ENCODE measurements around the gene DPF3.

The DPF3 gene

GRCh38 chr14:72607386-72608130 is 286.3 kb downstream of the DPF3 start:
- H3K27ac ChIP-seq (replicated peaks; ENCODE audit: low read length) = no peak overlapping the region
- no peak overlapping the region for H3K23ac ChIP-seq (ENCODE audit: low read depth, low read length, poor library complexity)
- DNase-seq (ENCODE audit: low spot score) = no peak
- H2AFZ ChIP-seq (ENCODE audit: low read length) = no peak overlapping the region
- no peaks in the 10 kb centered on the region for H3K36me3 ChIP-seq (replicated peaks in 1 of 2; ENCODE audit: control insufficient read depth in 2 of 2, insufficient read depth in 2 of 2, low read length in 2 of 2)
- H2BK15ac ChIP-seq (ENCODE audit: low read length) = no peak overlapping the region
- no peak overlapping the region for H4K8ac ChIP-seq (ENCODE audit: low read depth, low read length)
- H3K4me2 ChIP-seq (ENCODE audit: insufficient read depth, low read length, poor library complexity, severe bottlenecking) = no peak overlapping the region
- H2BK120ac ChIP-seq (ENCODE audit: low read depth, low read length) = no peak overlapping the region
- peaks cover 0 to 4% (median 0%) of the 10 kb centered on the region in 3 experiments for H3K27me3 ChIP-seq (ENCODE audit: control insufficient read depth in 3 of 3, insufficient read depth in 3 of 3, low read depth in 1 of 3, low read length in 3 of 3)
- H3K9ac ChIP-seq (ENCODE audit: low read depth, low read length, poor library complexity) = no peak overlapping the region
- H3K4me1 ChIP-seq (ENCODE audit: control insufficient read depth in 2 of 2, insufficient read depth in 1 of 2, low read depth in 1 of 2, low read length in 2 of 2) = peaks cover 0 to 10% of the 10 kb centered on the region in 2 donors
- H2BK5ac ChIP-seq (ENCODE audit: low read length) = no peak overlapping the region
- H4K91ac ChIP-seq (ENCODE audit: low read depth, low read length, poor library complexity) = no peak overlapping the region
- no peak overlapping the region for H3K4me3 ChIP-seq (ENCODE audit: low read length in 2 of 2)
- H2AK5ac ChIP-seq (ENCODE audit: low read depth, low read length) = no peak overlapping the region
- H3K9me3 ChIP-seq (replicated peaks in 1 of 2; ENCODE audit: control insufficient read depth in 2 of 2, insufficient read depth in 1 of 2, low read depth in 1 of 2, low read length in 2 of 2) = no peaks in the 10 kb centered on the region
- no peaks in the 10 kb centered on the region for H3K79me1 ChIP-seq (ENCODE audit: low read depth, low read length)
- no peak overlapping the region for H3K18ac ChIP-seq (ENCODE audit: low read length)
- no peak overlapping the region for H3K14ac ChIP-seq (ENCODE audit: low read length)
- no peak overlapping the region for H2BK12ac ChIP-seq (ENCODE audit: low read length)
- H3K4ac ChIP-seq (ENCODE audit: low read length) = no peak overlapping the region
- WGBS, 2 donors (ENCODE audit: extremely low coverage in 2 of 2, insufficient read length in 2 of 2, insufficient replicate concordance in 1 of 2) = no CpG with 5 or more reads among the region's 12 CpGs

DNA sequence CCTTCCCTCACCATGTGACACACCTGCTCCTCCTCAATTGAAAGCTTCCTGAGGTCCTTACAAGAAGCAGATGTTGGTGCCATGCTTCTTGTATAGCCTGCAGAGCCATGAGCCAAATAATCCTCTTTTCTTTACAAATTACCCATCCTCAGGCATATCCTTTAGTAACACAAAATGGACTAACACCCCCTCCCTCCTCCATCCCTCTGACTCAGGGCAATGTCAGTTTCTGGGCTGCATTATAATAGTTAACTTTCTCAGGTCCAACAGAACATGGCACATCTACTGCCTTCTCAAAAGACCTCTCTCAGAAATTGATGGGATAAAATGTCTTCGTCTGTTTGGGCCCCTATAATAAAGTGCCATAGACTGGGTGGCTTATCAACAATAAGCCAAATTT is 287.0 kb downstream of the DPF3 start:
- Histone ChIP-seq H3K79me1 (ENCODE audit: low read depth, low read length) (no peaks in the 10 kb centered on the region), H3K27ac (replicated peaks; ENCODE audit: low read length) (no peak overlapping the region), H3K4me3 (ENCODE audit: low read length in 2 of 2) (no peak overlapping the region), H2AK5ac (ENCODE audit: low read depth, low read length) (no peak overlapping the region), H3K36me3 (replicated peaks in 1 of 2; ENCODE audit: control insufficient read depth in 2 of 2, insufficient read depth in 2 of 2, low read length in 2 of 2) (no peaks in the 10 kb centered on the region), H3K9ac (ENCODE audit: low read depth, low read length, poor library complexity) (no peak overlapping the region), H3K18ac (ENCODE audit: low read length) (no peak overlapping the region), H4K91ac (ENCODE audit: low read depth, low read length, poor library complexity) (no peak overlapping the region), H3K14ac (ENCODE audit: low read length) (no peak overlapping the region), H2AFZ (ENCODE audit: low read length) (no peak overlapping the region), H3K9me3 (replicated peaks in 1 of 2; ENCODE audit: control insufficient read depth in 2 of 2, insufficient read depth in 1 of 2, low read depth in 1 of 2, low read length in 2 of 2) (no peaks in the 10 kb centered on the region), H2BK15ac (ENCODE audit: low read length) (no peak overlapping the region), H3K23ac (ENCODE audit: low read depth, low read length, poor library complexity) (no peak overlapping the region), H3K4me2 (ENCODE audit: insufficient read depth, low read length, poor library complexity, severe bottlenecking) (no peak overlapping the region), H2BK120ac (ENCODE audit: low read depth, low read length) (no peak overlapping the region), H2BK5ac (ENCODE audit: low read length) (no peak overlapping the region), H3K4me1 (ENCODE audit: control insufficient read depth in 2 of 2, insufficient read depth in 1 of 2, low read depth in 1 of 2, low read length in 2 of 2) (peaks cover 0 to 10% of the 10 kb centered on the region in 2 donors), H2BK12ac (ENCODE audit: low read length) (no peak overlapping the region), H3K4ac (ENCODE audit: low read length) (no peak overlapping the region), H4K8ac (ENCODE audit: low read depth, low read length) (no peak overlapping the region), H3K27me3 (ENCODE audit: control insufficient read depth in 3 of 3, insufficient read depth in 3 of 3, low read depth in 1 of 3, low read length in 3 of 3) (peaks cover 0 to 7% (median 0%) of the 10 kb centered on the region in 3 experiments)
- DNase-seq (ENCODE audit: low spot score) = no peak
- no CpG with 5 or more reads among the region's 1 CpG for WGBS, 2 donors (ENCODE audit: extremely low coverage in 2 of 2, insufficient read length in 2 of 2, insufficient replicate concordance in 1 of 2)

- Histone ChIP-seq H3K4ac (ENCODE audit: low read length) (no peak overlapping the region), H3K79me1 (ENCODE audit: low read depth, low read length) (no peaks in the 10 kb centered on the region), H3K9me3 (replicated peaks in 1 of 2; ENCODE audit: control insufficient read depth in 2 of 2, insufficient read depth in 1 of 2, low read depth in 1 of 2, low read length in 2 of 2) (no peaks in the 10 kb centered on the region), H2BK120ac (ENCODE audit: low read depth, low read length) (no peak overlapping the region), H4K91ac (ENCODE audit: low read depth, low read length, poor library complexity) (no peak overlapping the region), H3K4me3 (ENCODE audit: low read length in 2 of 2) (no peak overlapping the region), H3K18ac (ENCODE audit: low read length) (no peak overlapping the region), H3K23ac (ENCODE audit: low read depth, low read length, poor library complexity) (no peak overlapping the region), H2BK12ac (ENCODE audit: low read length) (no peak overlapping the region), H3K4me1 (ENCODE audit: control insufficient read depth in 2 of 2, insufficient read depth in 1 of 2, low read depth in 1 of 2, low read length in 2 of 2) (peaks cover 2 to 10% of the 10 kb centered on the region in 2 donors), H3K27me3 (ENCODE audit: control insufficient read depth in 3 of 3, insufficient read depth in 3 of 3, low read depth in 1 of 3, low read length in 3 of 3) (peaks cover 0 to 10% (median 0%) of the 10 kb centered on the region in 3 experiments), H2BK5ac (ENCODE audit: low read length) (no peak overlapping the region), H4K8ac (ENCODE audit: low read depth, low read length) (no peak overlapping the region), H3K27ac (replicated peaks; ENCODE audit: low read length) (no peak overlapping the region), H2AFZ (ENCODE audit: low read length) (no peak overlapping the region), H3K14ac (ENCODE audit: low read length) (no peak overlapping the region), H3K9ac (ENCODE audit: low read depth, low read length, poor library complexity) (no peak overlapping the region), H3K4me2 (ENCODE audit: insufficient read depth, low read length, poor library complexity, severe bottlenecking) (no peak overlapping the region), H2AK5ac (ENCODE audit: low read depth, low read length) (no peak overlapping the region), H2BK15ac (ENCODE audit: low read length) (no peak overlapping the region), H3K36me3 (replicated peaks in 1 of 2; ENCODE audit: control insufficient read depth in 2 of 2, insufficient read depth in 2 of 2, low read length in 2 of 2) (no peaks in the 10 kb centered on the region)
- DNase-seq (ENCODE audit: low spot score) = no peak
- WGBS, 2 donors (ENCODE audit: extremely low coverage in 2 of 2, insufficient read length in 2 of 2, insufficient replicate concordance in 1 of 2) = no CpG with 5 or more reads among the region's 3 CpGs
These were observed 288.0 kb downstream of the DPF3 start for GRCh38 chr14:72605921-72606220.

DNA sequence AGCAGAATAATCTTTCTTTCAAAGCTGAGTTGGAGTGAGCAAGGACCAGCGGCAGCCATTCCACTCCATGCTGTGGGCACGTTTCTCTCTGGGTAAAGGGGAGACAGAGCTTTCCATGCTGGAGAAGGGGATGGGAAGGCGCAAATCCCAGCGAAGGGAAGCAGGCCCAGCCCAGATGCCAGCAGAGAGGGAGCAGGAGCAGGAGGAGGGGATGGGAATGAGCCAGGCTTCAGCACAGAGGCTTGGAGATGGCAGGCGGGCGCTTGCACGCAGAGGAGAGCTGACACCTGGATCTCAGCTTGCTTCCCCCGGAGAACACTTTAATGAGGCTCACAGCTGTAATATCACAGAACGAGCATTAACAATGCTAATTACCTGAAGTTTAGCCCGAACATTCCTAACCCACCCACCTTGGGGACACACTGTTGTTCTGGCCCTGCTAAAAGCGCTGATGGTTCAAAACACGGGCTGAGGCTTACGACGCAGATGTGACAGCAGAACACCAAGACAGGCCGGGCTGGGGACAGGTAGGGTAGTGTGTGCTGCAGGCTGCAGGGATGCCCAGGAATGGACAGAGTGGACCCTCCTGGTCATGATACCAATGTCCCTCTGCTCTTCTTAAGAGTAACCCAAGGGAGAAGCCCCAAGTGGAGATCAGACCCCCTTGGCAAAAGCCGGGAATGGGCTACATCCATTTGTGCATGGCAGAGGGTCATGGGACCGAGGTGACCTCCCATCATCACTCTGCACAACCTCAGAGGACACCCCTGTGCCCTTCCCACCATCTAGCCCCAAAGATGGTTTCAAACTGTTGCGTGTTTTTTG is 288.6 kb downstream of the DPF3 start:
- no peaks in the 10 kb centered on the region for H3K9me3 ChIP-seq (replicated peaks in 1 of 2; ENCODE audit: control insufficient read depth in 2 of 2, insufficient read depth in 1 of 2, low read depth in 1 of 2, low read length in 2 of 2)
- no CpG with 5 or more reads among the region's 18 CpGs for WGBS, 2 donors (ENCODE audit: extremely low coverage in 2 of 2, insufficient read length in 2 of 2, insufficient replicate concordance in 1 of 2)
- no peak overlapping the region for H4K91ac ChIP-seq (ENCODE audit: low read depth, low read length, poor library complexity)
- no peak overlapping the region for H2AK5ac ChIP-seq (ENCODE audit: low read depth, low read length)
- no peak overlapping the region for H2BK120ac ChIP-seq (ENCODE audit: low read depth, low read length)
- H3K4me1 ChIP-seq (ENCODE audit: control insufficient read depth in 2 of 2, insufficient read depth in 1 of 2, low read depth in 1 of 2, low read length in 2 of 2) = peaks cover 7 to 15% of the 10 kb centered on the region in 2 donors
- H4K8ac ChIP-seq (ENCODE audit: low read depth, low read length) = no peak overlapping the region
- H3K4me2 ChIP-seq (ENCODE audit: insufficient read depth, low read length, poor library complexity, severe bottlenecking) = no peak overlapping the region
- no peak overlapping the region for H3K23ac ChIP-seq (ENCODE audit: low read depth, low read length, poor library complexity)
- no peak for DNase-seq (ENCODE audit: low spot score)
- no peaks in the 10 kb centered on the region for H3K79me1 ChIP-seq (ENCODE audit: low read depth, low read length)
- peak overlapping the region; percentile 4 for H3K18ac ChIP-seq (ENCODE audit: low read length)
- H3K27ac ChIP-seq (replicated peaks; ENCODE audit: low read length) = no peak overlapping the region
- H3K27me3 ChIP-seq (ENCODE audit: control insufficient read depth in 3 of 3, insufficient read depth in 3 of 3, low read depth in 1 of 3, low read length in 3 of 3) = peaks cover 0 to 10% (median 0%) of the 10 kb centered on the region in 3 experiments
- no peak overlapping the region for H3K4ac ChIP-seq (ENCODE audit: low read length)
- H3K9ac ChIP-seq (ENCODE audit: low read depth, low read length, poor library complexity) = no peak overlapping the region
- no peaks in the 10 kb centered on the region for H3K36me3 ChIP-seq (replicated peaks in 1 of 2; ENCODE audit: control insufficient read depth in 2 of 2, insufficient read depth in 2 of 2, low read length in 2 of 2)
- no peak overlapping the region for H2AFZ ChIP-seq (ENCODE audit: low read length)
- H2BK12ac ChIP-seq (ENCODE audit: low read length) = no peak overlapping the region
- no peak overlapping the region for H3K14ac ChIP-seq (ENCODE audit: low read length)
- H3K4me3 ChIP-seq (ENCODE audit: low read length in 2 of 2) = no peak overlapping the region
- no peak overlapping the region for H2BK5ac ChIP-seq (ENCODE audit: low read length)
- H2BK15ac ChIP-seq (ENCODE audit: low read length) = no peak overlapping the region

Measured in neuronal stem cell (in vitro differentiated cells).